ENCODE results near the gene FGF22. TPM values are rescaled to one million over a fixed set of nuclear protein-coding genes. Genes with fewer than 3 reads are reported as not detected.
A peak's percentile ranks its signal among the peaks of the same experiment; 100 is the strongest.

FGF22 gene
- total and polyA plus RNA-seq, 2 of the 13 experiments (the other 11 are each of a cell fraction or from before 2014, with no cell fraction given) = 0.24 TPM; not detected in 1

DNA sequence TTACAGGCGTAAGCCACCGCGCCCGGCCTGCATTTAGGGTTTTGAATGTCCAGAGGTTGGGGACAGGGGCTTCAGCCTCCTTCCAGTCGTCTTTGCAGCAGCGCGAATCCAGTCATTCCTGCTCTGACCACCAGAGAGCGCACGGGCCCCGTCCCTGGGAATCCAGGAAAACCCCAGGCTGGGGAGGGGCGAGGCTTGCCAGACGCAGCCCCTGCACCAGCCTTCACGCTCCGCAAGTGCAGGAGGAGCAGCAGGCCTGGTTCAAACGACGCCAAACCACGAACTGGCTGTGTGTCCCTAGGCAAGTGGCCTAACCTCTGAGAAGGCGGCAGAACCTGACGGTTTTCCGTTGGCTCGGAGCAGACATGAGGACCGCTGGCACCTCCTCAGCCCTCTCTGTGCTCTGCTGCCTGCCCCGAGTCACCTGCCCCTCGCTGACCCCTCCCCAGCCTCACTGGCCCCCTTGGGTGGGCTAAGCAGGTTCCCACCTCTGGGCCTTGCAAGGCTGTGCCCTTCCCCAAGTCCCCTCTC, 25.3 kb downstream of the FGF22 start (continued):
- 0 out of 2 replicates have a peak, but pooled peaks have one; percentile 13 for TF ChIP-seq DRAP1 (CRISPR knock-in tag; IDR thresholded peaks at IDR 0.05)
- peak; percentile 95 for TF ChIP-seq ZNF83 (CRISPR knock-in tag; IDR thresholded peaks at IDR 0.05; ENCODE audit: borderline replicate concordance)
- no peak; the same call in 2 of the 3 replicates for TF ChIP-seq MXI1 (IDR thresholded peaks at IDR 0.05; ENCODE audit: borderline replicate concordance, low read depth, low read length)
- no peak for TF ChIP-seq EZH2 (conservative IDR thresholded peaks at IDR 0.05; ENCODE audit: low read depth, low read length)
- peak; percentile 67; the same call in 1 of the 2 replicates for TF ChIP-seq HOXA3 (CRISPR knock-in tag; IDR thresholded peaks at IDR 0.05)
- peak; percentile 83 for TF ChIP-seq ZNF205 (CRISPR knock-in tag; IDR thresholded peaks at IDR 0.05)
- peak; percentile 37; the same call in 1 of the 2 replicates for TF ChIP-seq RARA (CRISPR knock-in tag; IDR thresholded peaks at IDR 0.05)
- no peak for TF ChIP-seq IRF9 (CRISPR knock-in tag; IDR thresholded peaks at IDR 0.05; ENCODE audit: borderline replicate concordance)
- TF ChIP-seq ETV6 (CRISPR knock-in tag; conservative IDR thresholded peaks at IDR 0.05) = no peak
- TF ChIP-seq ADNP (CRISPR knock-in tag; IDR thresholded peaks at IDR 0.05) = no peak
- TF ChIP-seq, protein P1, sequence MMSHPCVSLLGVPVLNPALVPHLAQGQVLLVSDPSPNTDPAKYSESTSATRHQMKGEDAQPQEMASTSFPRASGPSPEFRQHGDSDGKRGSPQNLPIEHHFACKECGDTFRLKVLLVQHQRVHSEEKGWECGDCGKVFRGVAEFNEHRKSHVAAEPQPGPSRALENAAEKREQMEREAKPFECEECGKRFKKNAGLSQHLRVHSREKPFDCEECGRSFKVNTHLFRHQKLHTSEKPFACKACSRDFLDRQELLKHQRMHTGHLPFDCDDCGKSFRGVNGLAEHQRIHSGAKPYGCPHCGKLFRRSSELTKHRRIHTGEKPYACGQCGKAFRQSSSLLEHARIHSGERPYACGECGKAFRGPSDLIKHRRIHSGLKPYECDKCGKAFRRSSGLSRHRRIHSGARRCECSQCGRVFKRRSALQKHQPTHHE (CRISPR knock-in tag; IDR thresholded peaks at IDR 0.05; ENCODE audit: borderline replicate concordance) = no peak
- TF ChIP-seq, protein P2, sequence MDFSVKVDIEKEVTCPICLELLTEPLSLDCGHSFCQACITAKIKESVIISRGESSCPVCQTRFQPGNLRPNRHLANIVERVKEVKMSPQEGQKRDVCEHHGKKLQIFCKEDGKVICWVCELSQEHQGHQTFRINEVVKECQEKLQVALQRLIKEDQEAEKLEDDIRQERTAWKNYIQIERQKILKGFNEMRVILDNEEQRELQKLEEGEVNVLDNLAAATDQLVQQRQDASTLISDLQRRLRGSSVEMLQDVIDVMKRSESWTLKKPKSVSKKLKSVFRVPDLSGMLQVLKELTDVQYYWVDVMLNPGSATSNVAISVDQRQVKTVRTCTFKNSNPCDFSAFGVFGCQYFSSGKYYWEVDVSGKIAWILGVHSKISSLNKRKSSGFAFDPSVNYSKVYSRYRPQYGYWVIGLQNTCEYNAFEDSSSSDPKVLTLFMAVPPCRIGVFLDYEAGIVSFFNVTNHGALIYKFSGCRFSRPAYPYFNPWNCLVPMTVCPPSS (IDR thresholded peaks at IDR 0.05) = no peak
- TF ChIP-seq FOXA3 (CRISPR knock-in tag; IDR thresholded peaks at IDR 0.05) = peak; percentile 40
- TF ChIP-seq HES4 (CRISPR knock-in tag; IDR thresholded peaks at IDR 0.05; ENCODE audit: borderline replicate concordance) = peak; percentile 75; the same call in 1 of the 2 replicates
- TF ChIP-seq ZNF10 (CRISPR knock-in tag; IDR thresholded peaks at IDR 0.05; ENCODE audit: borderline replicate concordance, low read depth) = no peak
- TF ChIP-seq SMARCE1 (IDR thresholded peaks at IDR 0.05; ENCODE audit: borderline replicate concordance) = no peak
- no peak for TF ChIP-seq PTBP1 (IDR thresholded peaks at IDR 0.05; ENCODE audit: low read depth, low read length, poor library complexity, severe bottlenecking)
- TF ChIP-seq NKX3-1 (CRISPR knock-in tag; IDR thresholded peaks at IDR 0.05) = peak; percentile 51; the same call in 1 of the 2 replicates
- TF ChIP-seq JUNB (CRISPR knock-in tag; IDR thresholded peaks at IDR 0.05; ENCODE audit: borderline replicate concordance) = no peak
- TF ChIP-seq ZNF746 (CRISPR knock-in tag; IDR thresholded peaks at IDR 0.05) = no peak
- TF ChIP-seq ZNF484 (CRISPR knock-in tag; IDR thresholded peaks at IDR 0.05; ENCODE audit: borderline replicate concordance, low read depth) = no peak
- no peak for TF ChIP-seq GPBP1L1 (CRISPR knock-in tag; IDR thresholded peaks at IDR 0.05)
- TF ChIP-seq TEAD3 (CRISPR knock-in tag; optimal IDR thresholded peaks at IDR 0.05; ENCODE audit: borderline replicate concordance) = peak; percentile 77
- TF ChIP-seq NPAS2 (CRISPR knock-in tag; IDR thresholded peaks at IDR 0.05; ENCODE audit: borderline replicate concordance) = no peak
- TF ChIP-seq ZNF552 (CRISPR knock-in tag; IDR thresholded peaks at IDR 0.05; ENCODE audit: borderline replicate concordance) = 0 out of 2 replicates have a peak, but pooled peaks have one; percentile 38
- 0 out of 2 replicates have a peak, but pooled peaks have one; percentile 36 for TF ChIP-seq SETDB1 (CRISPR knock-in tag; IDR thresholded peaks at IDR 0.05; ENCODE audit: borderline replicate concordance)
